ENCODE results near the gene ZFYVE26. TPM values are rescaled to one million over a fixed set of nuclear protein-coding genes. Genes with fewer than 3 reads are reported as not detected.

Gene ZFYVE26
- total RNA-seq (2014; rRNA removed), result 20.0 and 21.1 TPM in 2 replicates
- percentile 89 among the genes with signal in this experiment for Bru-seq, nascent RNA
- BruChase-seq, experiment 1, labeled RNA remaining after a 6-hour chase, result percentile 90 among the genes with signal in this experiment
- BruChase-seq, experiment 2, labeled RNA remaining after a 2-hour chase, result percentile 93 among the genes with signal in this experiment
- long read RNA-seq, partial matches to known transcripts, result 21 of 33 reads
- long read RNA-seq, other reads (novel, unspliced or antisense), result 12 of 33 reads

DNA sequence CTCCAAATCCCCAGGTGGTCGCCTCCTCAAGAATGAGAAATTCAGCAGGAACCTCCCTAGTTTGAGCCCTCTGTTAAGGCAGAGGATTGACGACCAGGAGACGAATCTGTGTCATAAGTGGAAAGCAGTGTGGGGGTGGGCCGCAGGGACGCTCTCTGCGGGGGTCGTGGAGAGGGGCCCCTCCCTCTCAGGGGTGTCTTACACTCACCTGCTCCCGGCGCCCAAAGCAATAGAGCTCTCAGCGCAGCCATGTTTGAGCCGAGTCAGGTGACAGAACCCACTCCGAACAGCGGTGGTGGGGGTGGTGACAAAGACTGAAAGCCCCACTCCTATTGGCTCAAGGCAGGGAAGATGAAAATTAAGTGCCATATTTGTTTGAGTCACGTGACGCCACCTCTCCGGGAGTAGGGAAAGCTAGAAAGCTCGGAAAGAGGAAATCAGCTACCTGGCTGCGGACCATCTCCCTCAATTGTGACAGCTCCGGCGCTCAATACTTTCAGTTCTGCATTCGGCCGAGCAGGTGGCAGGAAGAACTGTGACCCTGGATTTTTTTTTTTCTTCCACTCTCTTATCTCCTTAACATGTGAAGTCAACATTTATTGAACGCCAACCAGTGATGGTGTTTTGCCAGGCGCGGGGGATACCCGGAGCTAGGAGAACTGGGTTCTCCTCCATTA, at the start of gene ZFYVE26:
Gene ZFYVE26 (minus strand): TSS at position 265 of the 677 bp plus-strand sequence. CDS start 627 bp downstream, outside the sequence.
- peak within 1 kb of the TSS; percentile 79 for H3K9ac ChIP-seq (ENCODE audit: low read length)
- CTCF ChIA-PET, result interaction anchor here (0.7 to 1.0 kb wide), 2 partner anchors 112 to 979 kb away, joined by 3 to 5 read pairs; no protein-coding TSS in a partner anchor
- no peaks in the 10 kb centered on the region for H3K9me2 ChIP-seq (replicated peaks; ENCODE audit: low read length)
- no peaks in the 10 kb centered on the region for H4K20me1 ChIP-seq (ENCODE audit: low read length)
- POLR2A ChIA-PET (ENCODE audit: unreplicated experiment), result interaction anchor here (0.6 to 0.7 kb wide), 9 partner anchors 10 to 1336 kb away, joined by 3 to 14 read pairs (median 4); partner anchors contain the start of gene ZFP36L1
- intact Hi-C loops (cut with micrococcal nuclease), result no loop called here
- no peaks in the 10 kb centered on the region for H3F3A ChIP-seq (ENCODE audit: low read length, unreplicated experiment)
- no peaks in the 10 kb centered on the region for H3K27me3 ChIP-seq (ENCODE audit: low read length)
- H3K36me3 ChIP-seq (ENCODE audit: low read depth, low read length), result peaks cover 4% of the 10 kb centered on the region; the same call in 1 of the 2 replicates
- peak within 1 kb of the TSS; percentile 89 for H3K4me2 ChIP-seq (ENCODE audit: low read length)
- H3K4me1 ChIP-seq (ENCODE audit: insufficient read depth, low read length), result peaks cover 28% of the 10 kb centered on the region
- BruUV-seq (replicated peaks), result no TSS peak
- TF ChIP-seq EZH2 (IDR thresholded peaks at IDR 0.05; ENCODE audit: low read length, unreplicated experiment) (no peak), EZH2phosphoT487 (IDR thresholded peaks at IDR 0.05; ENCODE audit: borderline replicate concordance, low read length) (no peak)
- TF ChIP-seq, protein P1, sequence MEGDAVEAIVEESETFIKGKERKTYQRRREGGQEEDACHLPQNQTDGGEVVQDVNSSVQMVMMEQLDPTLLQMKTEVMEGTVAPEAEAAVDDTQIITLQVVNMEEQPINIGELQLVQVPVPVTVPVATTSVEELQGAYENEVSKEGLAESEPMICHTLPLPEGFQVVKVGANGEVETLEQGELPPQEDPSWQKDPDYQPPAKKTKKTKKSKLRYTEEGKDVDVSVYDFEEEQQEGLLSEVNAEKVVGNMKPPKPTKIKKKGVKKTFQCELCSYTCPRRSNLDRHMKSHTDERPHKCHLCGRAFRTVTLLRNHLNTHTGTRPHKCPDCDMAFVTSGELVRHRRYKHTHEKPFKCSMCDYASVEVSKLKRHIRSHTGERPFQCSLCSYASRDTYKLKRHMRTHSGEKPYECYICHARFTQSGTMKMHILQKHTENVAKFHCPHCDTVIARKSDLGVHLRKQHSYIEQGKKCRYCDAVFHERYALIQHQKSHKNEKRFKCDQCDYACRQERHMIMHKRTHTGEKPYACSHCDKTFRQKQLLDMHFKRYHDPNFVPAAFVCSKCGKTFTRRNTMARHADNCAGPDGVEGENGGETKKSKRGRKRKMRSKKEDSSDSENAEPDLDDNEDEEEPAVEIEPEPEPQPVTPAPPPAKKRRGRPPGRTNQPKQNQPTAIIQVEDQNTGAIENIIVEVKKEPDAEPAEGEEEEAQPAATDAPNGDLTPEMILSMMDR (conservative IDR thresholded peaks at IDR 0.05; ENCODE audit: low read depth, low read length), result no peak
- H3K4me3 ChIP-seq (ENCODE audit: low read length), result peak within 1 kb of the TSS; percentile 82
- peak within 1 kb of the TSS; percentile 88 for H2AFZ ChIP-seq (ENCODE audit: low read length)
- DNase-seq (peak; percentile 98), ATAC-seq (peak; percentile 94)
- H3K9me3 ChIP-seq (ENCODE audit: low read length), result no peaks in the 10 kb centered on the region
- peak within 1 kb of the TSS; percentile 24 for H3K27ac ChIP-seq (ENCODE audit: low read length)
- peaks cover 22% of the 10 kb centered on the region for H3K79me2 ChIP-seq (ENCODE audit: low read length)

DNA sequence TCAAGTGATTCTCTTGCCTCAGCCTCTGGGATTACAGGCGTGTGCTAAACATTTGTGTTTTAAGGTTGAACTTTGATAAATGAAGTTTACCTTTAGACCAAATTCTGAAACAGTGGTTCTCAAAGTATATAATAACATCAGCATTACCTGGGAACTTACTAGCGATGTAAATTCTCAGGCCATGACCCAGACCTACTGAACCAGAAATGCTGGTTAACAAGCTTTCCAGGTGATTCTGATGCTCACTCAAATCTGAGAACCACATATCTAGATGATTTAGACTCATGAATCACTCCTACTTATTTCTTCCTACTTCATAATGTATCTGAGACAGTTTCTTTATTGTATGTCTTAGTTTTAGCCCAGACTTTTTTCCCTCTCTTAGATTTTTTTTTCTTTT, 46.8 kb upstream of the ZFYVE26 start:
- Histone ChIP-seq H4K20me1 (ENCODE audit: low read length) (no peaks in the 10 kb centered on the region), H3K79me2 (ENCODE audit: low read length) (no peaks in the 10 kb centered on the region), H3F3A (ENCODE audit: low read length, unreplicated experiment) (no peaks in the 10 kb centered on the region), H3K27ac (ENCODE audit: low read length) (no peak overlapping the region), H3K27me3 (ENCODE audit: low read length) (no peaks in the 10 kb centered on the region), H3K4me3 (ENCODE audit: low read length) (no peak overlapping the region), H3K4me2 (ENCODE audit: low read length) (no peak overlapping the region), H3K9me3 (ENCODE audit: low read length) (no peaks in the 10 kb centered on the region), H3K9me2 (replicated peaks; ENCODE audit: low read length) (no peaks in the 10 kb centered on the region), H3K9ac (ENCODE audit: low read length) (no peak overlapping the region), H3K4me1 (ENCODE audit: insufficient read depth, low read length) (no peaks in the 10 kb centered on the region), H2AFZ (ENCODE audit: low read length) (no peak overlapping the region), H3K36me3 (ENCODE audit: low read depth, low read length) (no peaks in the 10 kb centered on the region)
- DNase-seq (peak; percentile 60), ATAC-seq (no peak)
- ChIA-PET CTCF (no interaction called here), POLR2A (ENCODE audit: unreplicated experiment) (no interaction called here)
- BruUV-seq (replicated peaks), result no TSS peak
- TF ChIP-seq EZH2phosphoT487 (IDR thresholded peaks at IDR 0.05; ENCODE audit: borderline replicate concordance, low read length) (no peak), EZH2 (IDR thresholded peaks at IDR 0.05; ENCODE audit: low read length, unreplicated experiment) (no peak)
- TF ChIP-seq, protein P1 (conservative IDR thresholded peaks at IDR 0.05; ENCODE audit: low read depth, low read length), result no peak
- intact Hi-C loops (cut with micrococcal nuclease), result no loop called here
